ENCODE results near the gene GPX8. TPM values are rescaled to one million over a fixed set of nuclear protein-coding genes. Genes with fewer than 3 reads are reported as not detected.

GPX8 gene
- total and polyA plus RNA-seq, 4 donors = 26.2 to 49.8 (median 32.0) TPM

GRCh38 chr5:55162666-55163065, 2.7 kb downstream of the GPX8 start:
- Histone ChIP-seq H3K27me3 (ENCODE audit: control insufficient read depth in 1 of 2, insufficient read depth in 2 of 2, low read length in 1 of 2) (no peaks in the 10 kb centered on the region), H3K4me3 (ENCODE audit: low read length in 2 of 2) (no peak overlapping the region), H3K9me3 (ENCODE audit: control insufficient read depth, low read length) (no peaks in the 10 kb centered on the region), H3K36me3 (ENCODE audit: control insufficient read depth in 1 of 2, insufficient read depth in 2 of 2, low read length in 1 of 2) (peaks cover 0 to 6% of the 10 kb centered on the region in 2 donors), H3K27ac (ENCODE audit: low read depth in 1 of 2, low read length in 2 of 2) (no peak overlapping the region), H3K4me1 (ENCODE audit: control insufficient read depth in 1 of 2, insufficient read depth in 2 of 2, low read length in 2 of 2) (no peaks in the 10 kb centered on the region)
- DNase-seq (no peak), ATAC-seq (ENCODE audit: low FRiP score) (no peak)
- 75 to 80% methylated on average over 4 of the region's 4 CpGs for whole genome bisulfite sequencing, 2 donors
- intact Hi-C loops (cut with DNase I) = loop anchor here in 1 of 2 donors (5.0 kb wide), 1 partner anchor 645 kb away; the partner anchor contains the start of gene SNX18

DNA sequence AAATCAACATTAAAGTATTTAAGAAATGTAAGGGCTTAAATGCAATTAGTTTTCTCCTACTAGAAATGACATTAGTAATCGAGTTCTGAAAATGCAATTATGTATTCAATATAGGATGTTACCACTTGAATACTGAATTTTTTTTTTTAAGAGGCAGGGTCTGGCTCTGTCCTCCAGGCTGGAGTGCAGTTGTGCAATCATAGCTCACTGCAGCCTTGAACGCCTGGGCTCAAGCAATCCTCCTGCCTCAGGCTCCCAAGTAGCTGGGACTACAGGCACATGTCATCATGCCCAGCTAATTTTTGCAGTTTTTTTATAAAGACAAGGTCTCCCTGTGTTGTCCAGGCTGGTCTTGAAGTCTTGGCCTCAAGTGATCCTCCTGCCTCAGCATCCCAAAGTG, 11.5 kb downstream of the GPX8 start:
- no peaks in the 10 kb centered on the region for H3K27me3 ChIP-seq (ENCODE audit: control insufficient read depth in 1 of 2, insufficient read depth in 2 of 2, low read length in 1 of 2)
- H3K27ac ChIP-seq (ENCODE audit: low read depth in 1 of 2, low read length in 2 of 2) = no peak overlapping the region
- DNase-seq = no peak
- intact Hi-C loops (cut with DNase I) = loop anchor here in 1 of 2 donors (10.0 kb wide), 1 partner anchor 53 kb away; the partner anchor contains the start of gene MCIDAS
- WGBS, 2 donors = 39 to 44% methylated on average over 2 of the region's 2 CpGs
- H3K36me3 ChIP-seq (ENCODE audit: control insufficient read depth in 1 of 2, insufficient read depth in 2 of 2, low read length in 1 of 2) = peaks cover 0 to under 1% of the 10 kb centered on the region in 2 donors
- no peak overlapping the region for H3K4me3 ChIP-seq (ENCODE audit: low read length in 2 of 2)
- ATAC-seq (ENCODE audit: low FRiP score) = no peak
- no peaks in the 10 kb centered on the region for H3K9me3 ChIP-seq (ENCODE audit: control insufficient read depth, low read length)
- no peaks in the 10 kb centered on the region for H3K4me1 ChIP-seq (ENCODE audit: control insufficient read depth in 1 of 2, insufficient read depth in 2 of 2, low read length in 2 of 2)

DNA sequence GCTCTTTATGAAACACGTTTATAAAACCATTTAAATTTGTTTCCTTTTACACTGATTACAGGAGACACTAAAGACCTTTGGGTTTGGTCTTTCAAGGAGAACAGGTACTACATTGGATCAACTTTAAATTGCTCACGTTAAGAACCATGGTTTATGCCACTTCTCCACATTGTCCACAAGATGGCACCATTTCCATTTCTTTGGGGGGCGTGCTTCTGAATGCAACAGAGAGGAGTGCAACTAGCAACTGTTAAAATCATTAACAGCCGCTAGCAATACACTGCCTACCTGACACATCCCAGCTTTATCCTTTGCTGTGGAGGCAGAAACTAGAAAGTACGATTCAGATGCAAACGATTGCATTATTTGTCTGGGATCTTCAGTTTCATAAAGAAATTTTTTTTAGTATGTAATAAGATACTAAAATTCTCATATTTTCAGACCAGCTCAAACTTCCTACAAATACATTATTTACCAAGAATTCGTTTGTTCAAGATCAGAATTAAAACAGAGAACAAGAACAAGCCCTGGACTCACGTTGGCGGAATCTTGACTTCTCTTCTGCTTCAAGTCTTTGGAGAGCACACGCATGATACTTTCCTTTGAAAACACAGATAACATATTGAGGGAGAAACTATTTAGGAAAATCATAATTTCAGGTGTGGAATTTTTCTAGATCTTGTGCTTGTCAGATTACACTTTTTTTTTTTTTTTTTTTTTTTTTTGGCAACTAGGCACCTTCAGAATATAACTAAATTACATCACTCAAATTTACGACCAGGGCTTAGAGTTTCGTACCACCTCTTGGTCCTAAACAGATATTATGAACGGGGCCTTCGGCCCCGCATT, 12.3 kb downstream of the GPX8 start:
- Histone ChIP-seq H3K27me3 (ENCODE audit: control insufficient read depth in 1 of 2, insufficient read depth in 2 of 2, low read length in 1 of 2) (no peaks in the 10 kb centered on the region), H3K9me3 (ENCODE audit: control insufficient read depth, low read length) (no peaks in the 10 kb centered on the region), H3K27ac (ENCODE audit: low read depth in 1 of 2, low read length in 2 of 2) (no peak overlapping the region), H3K4me3 (ENCODE audit: low read length in 2 of 2) (peak overlapping the region in 1 of 2 donors; percentile 53), H3K4me1 (ENCODE audit: control insufficient read depth in 1 of 2, insufficient read depth in 2 of 2, low read length in 2 of 2) (no peaks in the 10 kb centered on the region), H3K36me3 (ENCODE audit: control insufficient read depth in 1 of 2, insufficient read depth in 2 of 2, low read length in 1 of 2) (no peaks in the 10 kb centered on the region)
- intact Hi-C loops (cut with DNase I) = loop anchor here in 1 of 2 donors (10.0 kb wide), 1 partner anchor 53 kb away; the partner anchor contains the start of gene MCIDAS
- DNase-seq (no peak), ATAC-seq (ENCODE audit: low FRiP score) (peak; percentile 87)
- 6% methylated on average over 15 of the region's 15 CpGs for WGBS, 2 donors

GRCh38 chr5:55172937-55173686, 13.1 kb downstream of the GPX8 start, which contains the start of gene CDC20B:
Gene CDC20B, minus strand, starts transcription at chr5:55173177. Its CDS starts 177 bp downstream, at chr5:55173000.
- DNase-seq = peak; percentile 75 to 92
- peak within 1 kb of the TSS; percentile 11 to 53 for H3K4me3 ChIP-seq (ENCODE audit: low read length in 2 of 2)
- intact Hi-C loops (cut with DNase I) = loop anchor here in 1 of 2 donors (10.0 kb wide), 1 partner anchor 52 kb away; the partner anchor contains the start of gene MCIDAS
- no peaks in the 10 kb centered on the region for H3K9me3 ChIP-seq (ENCODE audit: control insufficient read depth, low read length)
- peak; percentile 92 for ATAC-seq (ENCODE audit: low FRiP score)
- H3K27me3 ChIP-seq (ENCODE audit: control insufficient read depth in 1 of 2, insufficient read depth in 2 of 2, low read length in 1 of 2) = no peaks in the 10 kb centered on the region
- 1% methylated on average over 65 to 69 of the region's 69 CpGs for WGBS, 2 donors
- no peak within 1 kb of the TSS for H3K27ac ChIP-seq (ENCODE audit: low read depth in 1 of 2, low read length in 2 of 2)
- no peaks in the 10 kb centered on the region for H3K4me1 ChIP-seq (ENCODE audit: control insufficient read depth in 1 of 2, insufficient read depth in 2 of 2, low read length in 2 of 2)
- no peaks in the 10 kb centered on the region for H3K36me3 ChIP-seq (ENCODE audit: control insufficient read depth in 1 of 2, insufficient read depth in 2 of 2, low read length in 1 of 2)

DNA sequence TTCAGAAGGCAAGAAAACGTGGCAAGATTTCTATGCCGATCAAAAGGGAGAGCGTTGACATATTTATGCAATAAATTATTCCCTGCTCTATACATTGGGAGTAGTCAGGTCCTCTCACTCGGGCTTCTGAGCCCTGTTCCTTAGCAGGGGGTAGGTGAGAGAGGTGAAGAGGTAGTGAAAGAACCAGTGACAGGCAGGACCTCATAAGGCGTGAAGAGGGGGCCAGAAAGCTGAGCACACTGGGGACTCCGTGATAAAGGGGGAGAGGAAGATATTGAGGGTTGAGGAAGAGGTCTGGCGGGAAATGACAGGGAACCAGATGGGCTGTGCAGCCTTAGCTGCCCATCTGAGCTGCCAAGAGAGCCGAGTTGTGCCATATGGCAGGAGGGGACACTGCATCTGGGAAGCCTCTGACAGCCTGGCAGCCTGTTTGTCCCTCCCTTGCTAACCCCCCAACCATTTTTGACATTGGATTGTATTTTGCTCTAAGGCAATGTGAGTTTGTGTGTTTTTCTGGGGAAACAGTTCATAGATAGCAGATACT, 13.8 kb downstream of the GPX8 start:
- no peak for DNase-seq
- Histone ChIP-seq H3K9me3 (ENCODE audit: control insufficient read depth, low read length) (no peaks in the 10 kb centered on the region), H3K4me1 (ENCODE audit: control insufficient read depth in 1 of 2, insufficient read depth in 2 of 2, low read length in 2 of 2) (no peaks in the 10 kb centered on the region), H3K36me3 (ENCODE audit: control insufficient read depth in 1 of 2, insufficient read depth in 2 of 2, low read length in 1 of 2) (no peaks in the 10 kb centered on the region), H3K4me3 (ENCODE audit: low read length in 2 of 2) (peak overlapping the region; percentile 11 to 53), H3K27ac (ENCODE audit: low read depth in 1 of 2, low read length in 2 of 2) (no peak overlapping the region), H3K27me3 (ENCODE audit: control insufficient read depth in 1 of 2, insufficient read depth in 2 of 2, low read length in 1 of 2) (no peaks in the 10 kb centered on the region)
- ATAC-seq (ENCODE audit: low FRiP score) = no peak
- intact Hi-C loops (cut with DNase I) = loop anchor here in 1 of 2 donors (10.0 kb wide), 1 partner anchor 51 kb away; the partner anchor contains the start of gene MCIDAS
- WGBS, 2 donors = 25 to 28% methylated on average over 8 of the region's 8 CpGs

GRCh38 chr5:55175781-55176175, 15.8 kb downstream of the GPX8 start:
- ATAC-seq (ENCODE audit: low FRiP score) (no peak), DNase-seq (no peak)
- Histone ChIP-seq H3K27ac (ENCODE audit: low read depth in 1 of 2, low read length in 2 of 2) (no peak overlapping the region), H3K4me3 (ENCODE audit: low read length in 2 of 2) (no peak overlapping the region), H3K9me3 (ENCODE audit: control insufficient read depth, low read length) (no peaks in the 10 kb centered on the region), H3K4me1 (ENCODE audit: control insufficient read depth in 1 of 2, insufficient read depth in 2 of 2, low read length in 2 of 2) (no peaks in the 10 kb centered on the region), H3K27me3 (ENCODE audit: control insufficient read depth in 1 of 2, insufficient read depth in 2 of 2, low read length in 1 of 2) (no peaks in the 10 kb centered on the region), H3K36me3 (ENCODE audit: control insufficient read depth in 1 of 2, insufficient read depth in 2 of 2, low read length in 1 of 2) (no peaks in the 10 kb centered on the region)
- 21 to 28% methylated on average over 7 of the region's 7 CpGs for WGBS, 2 donors
- intact Hi-C loops (cut with DNase I) = loop anchor here (2.0 to 10.0 kb wide), 2 partner anchors 49 to 51 kb away; partner anchors contain the start of gene MCIDAS (in 2 of the 2)

DNA sequence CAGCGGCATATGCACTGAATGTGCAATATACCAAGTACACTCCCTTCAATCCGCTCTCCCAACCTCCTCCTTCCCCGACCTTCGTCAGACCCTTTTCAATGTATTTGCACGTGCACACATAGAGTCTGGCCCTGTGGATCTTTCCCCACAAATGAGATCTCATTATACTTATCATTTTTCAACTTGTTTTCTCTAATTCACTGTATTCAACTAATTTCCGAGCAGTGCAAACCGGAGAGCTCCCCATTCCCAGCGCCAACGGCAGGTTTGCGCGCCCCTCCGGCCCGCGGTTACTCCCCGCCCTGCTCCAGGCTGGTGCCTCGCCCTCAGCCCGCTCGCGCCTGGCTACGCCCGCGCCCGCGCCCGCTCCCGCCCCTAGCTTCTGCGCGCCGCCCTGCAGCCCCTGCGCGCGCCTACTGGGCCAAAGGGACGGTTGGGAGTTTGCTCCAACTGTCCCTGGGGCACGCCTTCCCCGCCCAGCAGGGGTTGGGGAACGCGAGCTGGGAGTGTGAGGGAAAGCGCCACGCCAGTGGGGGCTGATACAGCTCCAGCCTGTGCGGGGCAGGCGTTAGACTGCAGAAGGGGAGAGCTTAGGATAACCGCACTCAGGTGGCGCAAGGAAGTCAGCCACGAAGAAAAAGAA, 16.3 kb downstream of the GPX8 start:
- no peaks in the 10 kb centered on the region for H3K9me3 ChIP-seq (ENCODE audit: control insufficient read depth, low read length)
- H3K27ac ChIP-seq (ENCODE audit: low read depth in 1 of 2, low read length in 2 of 2) = no peak overlapping the region
- H3K4me3 ChIP-seq (ENCODE audit: low read length in 2 of 2) = no peak overlapping the region
- no peaks in the 10 kb centered on the region for H3K4me1 ChIP-seq (ENCODE audit: control insufficient read depth in 1 of 2, insufficient read depth in 2 of 2, low read length in 2 of 2)
- no peak for ATAC-seq (ENCODE audit: low FRiP score)
- intact Hi-C loops (cut with DNase I) = loop anchor here (2.0 to 10.0 kb wide), 2 partner anchors 49 to 51 kb away; partner anchors contain the start of gene MCIDAS (in 2 of the 2)
- peak in 1 of 2 donors; percentile 77 for DNase-seq
- H3K27me3 ChIP-seq (ENCODE audit: control insufficient read depth in 1 of 2, insufficient read depth in 2 of 2, low read length in 1 of 2) = no peaks in the 10 kb centered on the region
- H3K36me3 ChIP-seq (ENCODE audit: control insufficient read depth in 1 of 2, insufficient read depth in 2 of 2, low read length in 1 of 2) = no peaks in the 10 kb centered on the region
- WGBS, 2 donors = 4% methylated on average over 44 of the region's 44 CpGs

GRCh38 chr5:55177078-55177477, 17.1 kb downstream of the GPX8 start:
- H3K4me3 ChIP-seq (ENCODE audit: low read length in 2 of 2) = no peak overlapping the region
- no peak for DNase-seq
- intact Hi-C loops (cut with DNase I) = loop anchor here (2.0 to 10.0 kb wide), 2 partner anchors 48 to 50 kb away; partner anchors contain the start of gene MCIDAS (in 2 of the 2)
- no peak overlapping the region for H3K27ac ChIP-seq (ENCODE audit: low read depth in 1 of 2, low read length in 2 of 2)
- H3K36me3 ChIP-seq (ENCODE audit: control insufficient read depth in 1 of 2, insufficient read depth in 2 of 2, low read length in 1 of 2) = no peaks in the 10 kb centered on the region
- H3K4me1 ChIP-seq (ENCODE audit: control insufficient read depth in 1 of 2, insufficient read depth in 2 of 2, low read length in 2 of 2) = no peaks in the 10 kb centered on the region
- WGBS, 2 donors = 28 to 33% methylated on average over 2 of the region's 2 CpGs
- H3K27me3 ChIP-seq (ENCODE audit: control insufficient read depth in 1 of 2, insufficient read depth in 2 of 2, low read length in 1 of 2) = no peaks in the 10 kb centered on the region
- no peaks in the 10 kb centered on the region for H3K9me3 ChIP-seq (ENCODE audit: control insufficient read depth, low read length)
- ATAC-seq (ENCODE audit: low FRiP score) = no peak
